ENCODE data around the gene PGLYRP3. TPM values are rescaled to one million over a fixed set of nuclear protein-coding genes. Genes with fewer than 3 reads are reported as not detected.

The PGLYRP3 gene
- total and polyA plus RNA-seq, 9 of the 15 experiments (the other 6 are each of a cell fraction or from before 2014, with no cell fraction given): not detected

GRCh38 chr1:153362187-153362775 is 49.5 kb upstream of the PGLYRP3 start:
- Histone ChIP-seq H3K79me2 (ENCODE audit: control insufficient read depth, insufficient read depth, low read length) (no peaks in the 10 kb centered on the region), H3K27me3 (ENCODE audit: control insufficient read depth in 2 of 2, insufficient read depth in 2 of 2, low read length in 2 of 2) (peaks cover 3 to 55% of the 10 kb centered on the region in 2 experiments; a peak in 4 of 5 replicates), H3K27ac (ENCODE audit: extremely low read depth, low read depth, low read length) (no peak overlapping the region), H2AFZ (ENCODE audit: low read depth, low read length) (no peak overlapping the region), H3K36me3 (ENCODE audit: control insufficient read depth, insufficient read depth, low read length) (no peaks in the 10 kb centered on the region), H3K9me3 (replicated peaks; ENCODE audit: control insufficient read depth, insufficient read depth, low read depth, low read length) (no peaks in the 10 kb centered on the region), H3K9me1 (ENCODE audit: control insufficient read depth, insufficient read depth, low read length) (no peaks in the 10 kb centered on the region), H3K9ac (ENCODE audit: insufficient read depth in 1 of 2, low read depth in 2 of 2, low read length in 2 of 2) (no peak overlapping the region), H3K4me2 (ENCODE audit: insufficient read depth, low read length) (no peak overlapping the region), H3K4me1 (replicated peaks in 1 of 2; ENCODE audit: control insufficient read depth in 2 of 2, insufficient read depth in 2 of 2, low read length in 2 of 2) (peaks cover 0 to 5% of the 10 kb centered on the region in 2 experiments; a peak in 1 of 5 replicates), H3K4me3 (no peak overlapping the region), H4K20me1 (replicated peaks; ENCODE audit: control insufficient read depth, insufficient read depth, low read length) (no peaks in the 10 kb centered on the region; the same call in 1 of the 2 replicates)
- no TSS peak for BruUV-seq (replicated peaks)
- in situ Hi-C loops (cut with MboI): no loop called here
- ATAC-seq (no peak), FAIRE-seq (no peak), DNase-seq (ENCODE audit: extremely low read depth in 1 of 4, low spot score in 3 of 4) (no peak)
- intact Hi-C loops (cut with micrococcal nuclease): no loop called here
- POLR2A ChIA-PET: no interaction called here
- 0% methylated on average over 3 of the region's 3 CpGs for WGBS (ENCODE audit: insufficient coverage, low coverage, missing lambda C conversion rate)
- CTCF ChIA-PET (ENCODE audit: low intra/inter-chr PET ratio): no interaction called here
- TF ChIP-seq STAT6 (CRISPR knock-in tag; IDR thresholded peaks at IDR 0.05): no peak
- TF ChIP-seq SPI1 (IDR thresholded peaks at IDR 0.05; ENCODE audit: borderline replicate concordance, low read depth, low read length): no peak
- TF ChIP-seq POU5F1 (IDR thresholded peaks at IDR 0.05; ENCODE audit: borderline replicate concordance, low read depth, low read length, partially characterized antibody): no peak
- no peak for TF ChIP-seq NR2F6 (CRISPR knock-in tag; IDR thresholded peaks at IDR 0.05)
- TF ChIP-seq ZNF316 (IDR thresholded peaks at IDR 0.05): no peak
- no peak for TF ChIP-seq BDP1 (IDR thresholded peaks at IDR 0.05; ENCODE audit: insufficient read depth, insufficient read length)
- TF ChIP-seq, protein P1, sequence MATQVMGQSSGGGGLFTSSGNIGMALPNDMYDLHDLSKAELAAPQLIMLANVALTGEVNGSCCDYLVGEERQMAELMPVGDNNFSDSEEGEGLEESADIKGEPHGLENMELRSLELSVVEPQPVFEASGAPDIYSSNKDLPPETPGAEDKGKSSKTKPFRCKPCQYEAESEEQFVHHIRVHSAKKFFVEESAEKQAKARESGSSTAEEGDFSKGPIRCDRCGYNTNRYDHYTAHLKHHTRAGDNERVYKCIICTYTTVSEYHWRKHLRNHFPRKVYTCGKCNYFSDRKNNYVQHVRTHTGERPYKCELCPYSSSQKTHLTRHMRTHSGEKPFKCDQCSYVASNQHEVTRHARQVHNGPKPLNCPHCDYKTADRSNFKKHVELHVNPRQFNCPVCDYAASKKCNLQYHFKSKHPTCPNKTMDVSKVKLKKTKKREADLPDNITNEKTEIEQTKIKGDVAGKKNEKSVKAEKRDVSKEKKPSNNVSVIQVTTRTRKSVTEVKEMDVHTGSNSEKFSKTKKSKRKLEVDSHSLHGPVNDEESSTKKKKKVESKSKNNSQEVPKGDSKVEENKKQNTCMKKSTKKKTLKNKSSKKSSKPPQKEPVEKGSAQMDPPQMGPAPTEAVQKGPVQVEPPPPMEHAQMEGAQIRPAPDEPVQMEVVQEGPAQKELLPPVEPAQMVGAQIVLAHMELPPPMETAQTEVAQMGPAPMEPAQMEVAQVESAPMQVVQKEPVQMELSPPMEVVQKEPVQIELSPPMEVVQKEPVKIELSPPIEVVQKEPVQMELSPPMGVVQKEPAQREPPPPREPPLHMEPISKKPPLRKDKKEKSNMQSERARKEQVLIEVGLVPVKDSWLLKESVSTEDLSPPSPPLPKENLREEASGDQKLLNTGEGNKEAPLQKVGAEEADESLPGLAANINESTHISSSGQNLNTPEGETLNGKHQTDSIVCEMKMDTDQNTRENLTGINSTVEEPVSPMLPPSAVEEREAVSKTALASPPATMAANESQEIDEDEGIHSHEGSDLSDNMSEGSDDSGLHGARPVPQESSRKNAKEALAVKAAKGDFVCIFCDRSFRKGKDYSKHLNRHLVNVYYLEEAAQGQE (IDR thresholded peaks at IDR 0.05; ENCODE audit: borderline replicate concordance): no peak
- TF ChIP-seq, protein P1 (CRISPR knock-in tag; IDR thresholded peaks at IDR 0.05; ENCODE audit: low read depth): no peak

Measured in K562 (cell line).